ENCODE measurements around the gene ADH5. TPM values are rescaled to one million over a fixed set of nuclear protein-coding genes. Genes with fewer than 3 reads are reported as not detected.

ADH5 gene
- total and polyA plus RNA-seq, 9 of the 15 experiments (the other 6 are each of a cell fraction or from before 2014, with no cell fraction given) = 115 to 310 (median 200) TPM

- in situ Hi-C loops (cut with MboI) = no loop called here
- CTCF ChIA-PET (ENCODE audit: low intra/inter-chr PET ratio) = no interaction called here
These were observed 14.6 kb upstream of the ADH5 start for GRCh38 chr4:99103166-99103565.

More at GRCh38 chr4:99103166-99103565, 14.6 kb upstream of the ADH5 start:
- BruUV-seq (replicated peaks) = no TSS peak
- H3K9me1 ChIP-seq (ENCODE audit: control insufficient read depth, insufficient read depth, low read length) = no peaks in the 10 kb centered on the region
- H3K4me3 ChIP-seq = no peak overlapping the region
- DNase-seq (ENCODE audit: extremely low read depth in 1 of 4, low spot score in 3 of 4) (no peak), ATAC-seq (no peak), FAIRE-seq (no peak)
- no peak overlapping the region for H3K9ac ChIP-seq (ENCODE audit: insufficient read depth in 1 of 2, low read depth in 2 of 2, low read length in 2 of 2)
- H3K27ac ChIP-seq (ENCODE audit: extremely low read depth, low read depth, low read length) = no peak overlapping the region
- intact Hi-C loops (cut with micrococcal nuclease) = no loop called here
- no peaks in the 10 kb centered on the region for H3K9me3 ChIP-seq (replicated peaks; ENCODE audit: control insufficient read depth, insufficient read depth, low read depth, low read length)
- no peaks in the 10 kb centered on the region for H4K20me1 ChIP-seq (replicated peaks; ENCODE audit: control insufficient read depth, insufficient read depth, low read length)
- no peak for TF ChIP-seq NFATC3 (IDR thresholded peaks at IDR 0.05)
- no peak for TF ChIP-seq CLOCK (CRISPR knock-in tag; IDR thresholded peaks at IDR 0.05; ENCODE audit: borderline replicate concordance)
- no peak for TF ChIP-seq ATF2 (CRISPR knock-in tag; IDR thresholded peaks at IDR 0.05)
- TF ChIP-seq NFE2L1 (tag; IDR thresholded peaks at IDR 0.05; ENCODE audit: borderline replicate concordance, low read depth) = no peak
- TF ChIP-seq CHD2 (IDR thresholded peaks at IDR 0.05; ENCODE audit: low read depth, low read length) = no peak
- TF ChIP-seq MAZ (CRISPR knock-in tag; conservative IDR thresholded peaks at IDR 0.05 in 1 of 2, IDR thresholded peaks at IDR 0.05 in 1 of 2) = no peak
- TF ChIP-seq LARP7 (IDR thresholded peaks at IDR 0.05) = no peak
- TF ChIP-seq THRB (CRISPR knock-in tag; conservative IDR thresholded peaks at IDR 0.05) = no peak
- TF ChIP-seq EHMT2 (IDR thresholded peaks at IDR 0.05) = no peak
- TF ChIP-seq ZBED1 (IDR thresholded peaks at IDR 0.05) = no peak
- no peak for TF ChIP-seq BRD4 (IDR thresholded peaks at IDR 0.05)
- TF ChIP-seq TRIM24 (IDR thresholded peaks at IDR 0.05) = no peak
- TF ChIP-seq SNIP1 (IDR thresholded peaks at IDR 0.05; ENCODE audit: low read depth) = no peak
- H3K27me3 ChIP-seq (ENCODE audit: control insufficient read depth in 2 of 2, insufficient read depth in 2 of 2, low read length in 2 of 2) = no peaks in the 10 kb centered on the region
- no peaks in the 10 kb centered on the region for H3K36me3 ChIP-seq (ENCODE audit: control insufficient read depth, insufficient read depth, low read length)
- peaks cover 0 to 4% of the 10 kb centered on the region in 2 experiments; a peak in 3 of 5 replicates for H3K4me1 ChIP-seq (replicated peaks in 1 of 2; ENCODE audit: control insufficient read depth in 2 of 2, insufficient read depth in 2 of 2, low read length in 2 of 2)
- POLR2A ChIA-PET = interaction anchor here (0.6 kb wide), 1 partner anchor 230 kb away, joined by 4 read pairs; no protein-coding TSS in a partner anchor
- no peak overlapping the region for H3K4me2 ChIP-seq (ENCODE audit: insufficient read depth, low read length)
- no peak overlapping the region for H2AFZ ChIP-seq (ENCODE audit: low read depth, low read length)
- H3K79me2 ChIP-seq (ENCODE audit: control insufficient read depth, insufficient read depth, low read length) = no peaks in the 10 kb centered on the region; the same call in 2 of the 3 replicates
